Small intestine (tissue), 7 donors: Measurements from ENCODE around the gene PPP2R5A. TPM values are rescaled to one million over a fixed set of nuclear protein-coding genes. Genes with fewer than 3 reads are reported as not detected.

Experiments used
- DNase-seq, 2 donors: peaks; one replicate each; pipeline versions ENCODE4 v3.0.0 to v3.0.0-alpha.2; 2013
- FAIRE-seq: peaks from 2 replicates; lab custom pipeline; 2012; peaks lifted over from hg19 to GRCh38; lab: Jason Lieb, UNC
- H3K27ac ChIP-seq, 3 donors: one replicate each; pipeline ENCODE4 v1.5.1; 2013; ENCODE audit warnings: low read length in 2 of 3, mild to moderate bottlenecking in 2 of 3, control low read depth in 1 of 3, inconsistent platforms in 1 of 3, low read depth in 1 of 3, moderate library complexity in 1 of 3
- H3K27me3 ChIP-seq, 3 donors: one replicate each; pipeline ENCODE4 v1.6.1; 2013; ENCODE audit warnings: low read length in 3 of 3, inconsistent platforms in 1 of 3; ENCODE audit not compliant: control insufficient read depth in 3 of 3, insufficient read depth in 3 of 3
- H3K36me3 ChIP-seq, 3 donors: one replicate each; pipeline ENCODE4 v1.6.1; 2013; ENCODE audit warnings: low read length in 3 of 3, inconsistent platforms in 1 of 3, low read depth in 1 of 3, mild to moderate bottlenecking in 1 of 3, moderate library complexity in 1 of 3; ENCODE audit not compliant: control insufficient read depth in 3 of 3, insufficient read depth in 2 of 3
- H3K4me1 ChIP-seq, 3 donors: one replicate each; pipeline ENCODE4 v1.6.1; 2013; ENCODE audit warnings: low read length in 2 of 3, inconsistent platforms in 1 of 3, low read depth in 1 of 3, mild to moderate bottlenecking in 1 of 3, moderate library complexity in 1 of 3; ENCODE audit not compliant: control insufficient read depth in 3 of 3, insufficient read depth in 2 of 3
- H3K4me3 ChIP-seq, 3 donors: one replicate each; pipeline ENCODE4 v1.5.1; 2013; ENCODE audit warnings: low read length in 3 of 3, control low read depth in 1 of 3, inconsistent platforms in 1 of 3, low read depth in 1 of 3, mild to moderate bottlenecking in 1 of 3, moderate library complexity in 1 of 3
- H3K9me3 ChIP-seq, 2 donors: one replicate each; pipeline ENCODE4 v1.6.1; 2013; ENCODE audit warnings: low read depth in 1 of 2, low read length in 1 of 2; ENCODE audit not compliant: control insufficient read depth in 2 of 2, insufficient read depth in 1 of 2
- WGBS, 3 donors: extraction: QIAGEN DNeasy Blood & Tissue Kit; methylation state at CpG; one replicate each; pipeline ENCODE4 v1.1.7; 2013; 5-methylcytosine and 5-hydroxymethylcytosine counted together
- polyA plus RNA-seq, 4 donors: library from polyadenylated mRNA; stranded (reverse) in 3 of 4; unstranded in 1 of 4; fragments of 200-250 nt in 3 of 4; fragments of 120-200 nt in 1 of 4; gene quantifications; one replicate each; pipeline versions ENCODE4 v1.2.1 to v1.2.3, GENCODE V29; 2013
- donor health status: healthy with polysubstance abuse.
- donor health status: control.
- donor health status: control.
- donor health status: Bipolar disorder and iron deficiency.
- donor health status: healthy.

PPP2R5A gene
- polyA plus RNA-seq, 4 donors: 33.0 to 45.4 (median 40.6) TPM

GRCh38 chr1:212359794-212360479, 74.7 kb downstream of the PPP2R5A start:
- Histone ChIP-seq H3K36me3 (peaks cover 3 to 16% (median 9%) of the 10 kb centered on the region in 3 donors), H3K9me3 (no peaks in the 10 kb centered on the region), H3K27me3 (no peaks in the 10 kb centered on the region), H3K4me1 (peaks cover 0 to 3% (median 0%) of the 10 kb centered on the region in 3 donors), H3K4me3 (no peak overlapping the region), H3K27ac (no peak overlapping the region)
- DNase-seq: no peak
- FAIRE-seq: no peak
- 71 to 75% (median 73%) methylated on average over 4 of the region's 4 CpGs for WGBS, 3 donors

DNA sequence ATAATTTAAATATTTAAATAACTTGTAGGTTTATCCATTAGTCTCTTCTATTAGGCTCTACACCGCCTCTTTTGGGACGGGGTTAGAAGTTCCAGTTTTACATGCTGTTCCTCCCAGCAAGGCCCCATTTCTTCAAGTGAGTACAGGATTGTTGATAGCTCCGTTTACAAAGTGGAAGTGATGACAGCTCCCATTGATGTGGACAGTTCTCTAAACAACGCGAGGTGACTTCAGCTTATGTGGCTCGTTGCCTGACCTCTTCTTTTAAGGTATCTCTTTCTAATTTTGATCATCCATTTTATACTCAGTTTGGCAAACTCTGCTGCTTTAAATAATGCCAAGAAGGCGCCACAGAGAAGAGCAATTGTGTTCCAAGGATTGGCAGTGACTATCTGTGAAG, 79.8 kb downstream of the PPP2R5A start:
- DNase-seq: no peak
- Histone ChIP-seq H3K27ac (no peak overlapping the region), H3K4me3 (no peak overlapping the region), H3K27me3 (no peaks in the 10 kb centered on the region), H3K4me1 (peaks cover 0 to 3% (median 0%) of the 10 kb centered on the region in 3 donors), H3K36me3 (peaks cover 5 to 26% (median 12%) of the 10 kb centered on the region in 3 donors), H3K9me3 (peaks cover 0 to 14% of the 10 kb centered on the region in 2 donors)
- WGBS, 3 donors: 78 to 87% (median 84%) methylated on average over 7 of the region's 7 CpGs
- FAIRE-seq: no peak

DNA sequence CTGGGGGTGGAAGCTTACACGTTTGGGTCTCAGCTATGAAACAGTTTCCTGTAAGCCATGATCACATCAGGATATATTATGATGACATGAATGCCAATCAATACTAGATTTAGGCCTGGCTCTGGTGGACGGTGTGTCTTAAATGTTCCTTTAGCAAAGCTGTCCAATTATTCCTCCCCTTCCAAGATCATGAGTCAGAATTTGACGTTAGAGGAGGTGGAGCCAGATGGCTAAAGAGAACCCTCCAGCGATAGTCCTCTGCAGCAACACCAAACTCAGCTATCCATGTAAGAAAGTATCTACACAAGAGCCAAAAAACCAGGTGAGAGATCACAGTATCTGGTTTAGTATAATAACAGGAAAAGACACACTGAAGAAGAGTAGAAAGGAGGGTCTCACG, 81.7 kb downstream of the PPP2R5A start:
- Histone ChIP-seq H3K27ac (no peak overlapping the region), H3K36me3 (peaks cover 2 to 29% (median 10%) of the 10 kb centered on the region in 3 donors), H3K4me3 (no peak overlapping the region), H3K4me1 (no peaks in the 10 kb centered on the region), H3K9me3 (peaks cover 0 to 21% of the 10 kb centered on the region in 2 donors), H3K27me3 (no peaks in the 10 kb centered on the region)
- FAIRE-seq (no peak), DNase-seq (no peak)
- WGBS, 3 donors: 71 to 75% (median 72%) methylated on average over 5 of the region's 5 CpGs

DNA sequence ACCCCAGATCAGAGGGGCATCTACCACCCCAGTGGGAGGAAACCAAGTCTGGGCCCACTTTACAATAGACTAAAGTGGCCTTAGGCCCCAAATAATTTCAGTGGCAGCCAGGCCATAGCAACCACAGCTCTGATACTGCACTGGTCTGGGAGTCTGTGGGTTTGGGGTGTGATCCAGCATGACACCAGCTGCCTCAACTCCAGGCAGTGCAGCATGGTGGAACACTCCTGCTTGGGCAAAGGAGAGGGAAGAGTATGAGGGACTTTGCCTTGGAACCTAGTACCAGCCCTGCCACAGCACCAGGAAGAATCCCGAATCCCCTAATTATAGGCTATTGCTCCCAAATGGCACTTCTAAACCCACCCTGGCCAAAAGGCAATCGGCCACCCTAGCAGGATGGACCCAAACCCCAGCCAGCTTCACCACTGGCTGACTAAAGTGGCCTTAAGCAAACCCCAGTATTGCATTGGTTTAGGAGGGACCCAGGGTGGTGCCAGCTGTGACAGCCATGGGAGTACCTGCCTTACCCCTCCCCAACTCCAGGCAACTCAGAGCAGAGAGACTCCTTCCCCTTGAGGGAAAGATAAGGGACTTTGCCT, 82.4 kb downstream of the PPP2R5A start:
- Histone ChIP-seq H3K27ac (no peak overlapping the region), H3K36me3 (peaks cover 2 to 24% (median 7%) of the 10 kb centered on the region in 3 donors), H3K4me3 (no peak overlapping the region), H3K4me1 (no peaks in the 10 kb centered on the region), H3K27me3 (no peaks in the 10 kb centered on the region), H3K9me3 (peaks cover 0 to 21% of the 10 kb centered on the region in 2 donors)
- FAIRE-seq (no peak), DNase-seq (no peak)
- WGBS, 3 donors: 66 to 83% (median 71%) methylated on average over 2 of the region's 2 CpGs

DNA sequence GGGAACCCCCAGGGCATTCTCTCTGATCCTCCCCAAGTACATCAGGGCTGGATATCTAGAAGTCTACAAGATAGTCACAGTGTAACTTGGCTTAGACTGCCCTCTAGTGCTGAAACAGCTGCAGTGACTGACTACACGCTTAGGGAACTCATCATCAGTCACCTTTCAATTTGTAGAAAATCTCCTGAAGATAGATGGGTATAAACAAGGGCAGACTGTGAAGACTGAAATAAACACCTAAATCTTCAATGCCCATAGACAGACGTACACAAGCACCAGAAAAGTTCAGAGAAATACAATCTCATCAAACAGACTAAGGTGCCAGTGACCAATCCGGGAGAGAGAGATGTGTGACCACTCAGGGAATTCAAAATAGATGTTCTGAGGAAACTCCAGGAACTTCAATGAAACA, 82.9 kb downstream of the PPP2R5A start:
- WGBS, 3 donors: 69 to 74% (median 74%) methylated on average over 3 of the region's 3 CpGs
- no peaks in the 10 kb centered on the region for H3K4me1 ChIP-seq
- FAIRE-seq: no peak
- H3K27me3 ChIP-seq: no peaks in the 10 kb centered on the region
- no peak overlapping the region for H3K4me3 ChIP-seq
- H3K36me3 ChIP-seq: peaks cover 2 to 24% (median 7%) of the 10 kb centered on the region in 3 donors
- H3K9me3 ChIP-seq: peaks cover 0 to 21% of the 10 kb centered on the region in 2 donors
- peak; percentile 48 to 77 for DNase-seq
- H3K27ac ChIP-seq: no peak overlapping the region

DNA sequence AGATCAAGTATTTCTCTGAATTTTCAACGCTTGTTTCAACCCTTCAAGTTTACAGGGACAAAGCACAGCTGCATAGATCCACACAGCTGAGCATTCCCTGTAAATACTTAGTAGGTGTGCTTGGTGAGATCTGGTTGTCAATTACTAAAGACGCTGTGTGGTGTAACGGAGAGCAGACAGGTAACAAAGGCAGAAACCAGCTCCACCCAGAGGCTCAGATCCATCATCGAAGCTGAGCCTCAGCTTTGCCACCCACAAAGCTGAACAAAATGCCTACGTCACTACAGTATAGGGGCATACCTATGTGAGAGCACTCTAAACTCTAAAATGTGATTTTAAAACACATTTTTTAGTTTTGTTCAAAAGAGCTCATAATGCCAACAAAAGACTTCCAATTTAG, 90.8 kb downstream of the PPP2R5A start:
- WGBS, 3 donors: 74 to 86% (median 79%) methylated on average over 5 of the region's 5 CpGs

GRCh38 chr1:212377644-212378043, 92.4 kb downstream of the PPP2R5A start:
- H3K36me3 ChIP-seq: peaks cover 2 to 35% (median 6%) of the 10 kb centered on the region in 3 donors
- 95 to 100% (median 100%) methylated on average over 3 of the region's 3 CpGs for WGBS, 3 donors
- H3K27ac ChIP-seq: no peak overlapping the region
- H3K4me3 ChIP-seq: no peak overlapping the region
- DNase-seq (no peak), FAIRE-seq (no peak)
- no peaks in the 10 kb centered on the region for H3K27me3 ChIP-seq
- H3K9me3 ChIP-seq: peaks cover 0 to 4% of the 10 kb centered on the region in 2 donors
- no peaks in the 10 kb centered on the region for H3K4me1 ChIP-seq

More for the DNA sequence above, 90.8 kb downstream of the PPP2R5A start:
- Histone ChIP-seq H3K27ac (no peak overlapping the region), H3K27me3 (no peaks in the 10 kb centered on the region), H3K9me3 (peaks cover 0 to 5% of the 10 kb centered on the region in 2 donors), H3K4me1 (no peaks in the 10 kb centered on the region), H3K36me3 (peaks cover 2 to 26% (median 3%) of the 10 kb centered on the region in 3 donors), H3K4me3 (no peak overlapping the region)
- FAIRE-seq (no peak), DNase-seq (no peak)

GRCh38 chr1:212379366-212379765, 94.2 kb downstream of the PPP2R5A start:
- Histone ChIP-seq H3K36me3 (peaks cover 2 to 41% (median 9%) of the 10 kb centered on the region in 3 donors), H3K4me1 (no peaks in the 10 kb centered on the region), H3K27ac (no peak overlapping the region), H3K27me3 (no peaks in the 10 kb centered on the region), H3K9me3 (peaks cover 0 to 4% of the 10 kb centered on the region in 2 donors), H3K4me3 (no peak overlapping the region)
- DNase-seq (no peak), FAIRE-seq (no peak)
- 92 to 94% (median 92%) methylated on average over 2 of the region's 2 CpGs for WGBS, 3 donors
